Prostate gland (tissue), 2 donors: ENCODE measurements around the gene PRIMPOL.

Experiments used
- POLR2A ChIP-seq: fragments of 450-650 bp; IDR thresholded peaks from one replicate; pipeline ENCODE4 v1.6.1; 2016; ENCODE audit warnings: antibody characterized with exemption, mild to moderate bottlenecking
- POLR2AphosphoS5 ChIP-seq: sonication (generic); formaldehyde crosslinking; IDR thresholded peaks from one replicate; pipeline ENCODE4 v1.6.1; 2017; ENCODE audit warnings: antibody characterized with exemption
- TF ChIP-seq, protein P1 (sequence below), 4 experiments: fragments of 200-600 bp in 2 of 4; fragments of 450-650 bp in 2 of 4; sonication (generic) in 2 of 4; IDR thresholded peaks; 1 replicate in 3 of 4; 2 replicates in 1 of 4; pipeline ENCODE4 v1.5.1; 2016 to 2019; ENCODE audit warnings: antibody characterized with exemption in 4 of 4, mild to moderate bottlenecking in 2 of 4, moderate library complexity in 2 of 4

GRCh38 chr4:184649026-184649970 is at the start of gene PRIMPOL, which contains the start of gene CASP3:
- TF ChIP-seq, protein P1, sequence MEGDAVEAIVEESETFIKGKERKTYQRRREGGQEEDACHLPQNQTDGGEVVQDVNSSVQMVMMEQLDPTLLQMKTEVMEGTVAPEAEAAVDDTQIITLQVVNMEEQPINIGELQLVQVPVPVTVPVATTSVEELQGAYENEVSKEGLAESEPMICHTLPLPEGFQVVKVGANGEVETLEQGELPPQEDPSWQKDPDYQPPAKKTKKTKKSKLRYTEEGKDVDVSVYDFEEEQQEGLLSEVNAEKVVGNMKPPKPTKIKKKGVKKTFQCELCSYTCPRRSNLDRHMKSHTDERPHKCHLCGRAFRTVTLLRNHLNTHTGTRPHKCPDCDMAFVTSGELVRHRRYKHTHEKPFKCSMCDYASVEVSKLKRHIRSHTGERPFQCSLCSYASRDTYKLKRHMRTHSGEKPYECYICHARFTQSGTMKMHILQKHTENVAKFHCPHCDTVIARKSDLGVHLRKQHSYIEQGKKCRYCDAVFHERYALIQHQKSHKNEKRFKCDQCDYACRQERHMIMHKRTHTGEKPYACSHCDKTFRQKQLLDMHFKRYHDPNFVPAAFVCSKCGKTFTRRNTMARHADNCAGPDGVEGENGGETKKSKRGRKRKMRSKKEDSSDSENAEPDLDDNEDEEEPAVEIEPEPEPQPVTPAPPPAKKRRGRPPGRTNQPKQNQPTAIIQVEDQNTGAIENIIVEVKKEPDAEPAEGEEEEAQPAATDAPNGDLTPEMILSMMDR (IDR thresholded peaks at IDR 0.05): peak; percentile 10 to 47 (median 20)
- peak; percentile 80 for TF ChIP-seq POLR2A
- TF ChIP-seq POLR2AphosphoS5: peak; percentile 69
